Measurements from ENCODE around the gene RIN1.
"Not testable (repeated sequence)": the region's sequence is repeated elsewhere in the genome, so short reads cannot be mapped to it uniquely, and the experiment has no call there.

RIN1 gene

GRCh38 chr11:66333896-66334604, 2.2 kb downstream of the RIN1 start:
- no peak for DNase-seq

GRCh38 chr11:66333220-66333877, 2.9 kb downstream of the RIN1 start:
- DNase-seq: no peak

GRCh38 chr11:66332371-66333219, 3.6 kb downstream of the RIN1 start:
- no peak for DNase-seq

GRCh38 chr11:66331542-66332370, 4.5 kb downstream of the RIN1 start:
- DNase-seq: no peak

DNA sequence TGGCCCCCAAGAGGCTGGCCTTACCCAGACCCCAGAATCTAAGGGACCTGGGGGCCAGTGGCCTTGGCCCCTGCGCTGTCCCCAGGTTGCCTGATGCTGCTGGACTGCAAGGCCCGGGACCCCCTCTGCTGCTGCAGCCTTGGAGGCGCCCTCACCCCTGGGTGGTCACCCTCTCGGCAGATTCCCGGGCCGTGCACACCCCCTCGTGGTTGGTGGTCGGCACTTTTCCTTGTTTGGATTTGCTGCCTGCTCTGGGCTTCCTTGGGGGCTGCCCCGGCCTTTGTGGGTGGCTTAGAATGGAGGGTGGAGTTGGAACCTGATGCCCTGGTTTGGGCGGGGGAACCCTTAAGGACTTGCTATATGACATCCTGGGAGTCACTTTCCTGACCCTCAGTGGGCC, 5.3 kb downstream of the RIN1 start:
- DNase-seq: no peak

GRCh38 chr11:66329165-66329673, 7.0 kb downstream of the RIN1 start:
- DNase-seq: no peak

DNA sequence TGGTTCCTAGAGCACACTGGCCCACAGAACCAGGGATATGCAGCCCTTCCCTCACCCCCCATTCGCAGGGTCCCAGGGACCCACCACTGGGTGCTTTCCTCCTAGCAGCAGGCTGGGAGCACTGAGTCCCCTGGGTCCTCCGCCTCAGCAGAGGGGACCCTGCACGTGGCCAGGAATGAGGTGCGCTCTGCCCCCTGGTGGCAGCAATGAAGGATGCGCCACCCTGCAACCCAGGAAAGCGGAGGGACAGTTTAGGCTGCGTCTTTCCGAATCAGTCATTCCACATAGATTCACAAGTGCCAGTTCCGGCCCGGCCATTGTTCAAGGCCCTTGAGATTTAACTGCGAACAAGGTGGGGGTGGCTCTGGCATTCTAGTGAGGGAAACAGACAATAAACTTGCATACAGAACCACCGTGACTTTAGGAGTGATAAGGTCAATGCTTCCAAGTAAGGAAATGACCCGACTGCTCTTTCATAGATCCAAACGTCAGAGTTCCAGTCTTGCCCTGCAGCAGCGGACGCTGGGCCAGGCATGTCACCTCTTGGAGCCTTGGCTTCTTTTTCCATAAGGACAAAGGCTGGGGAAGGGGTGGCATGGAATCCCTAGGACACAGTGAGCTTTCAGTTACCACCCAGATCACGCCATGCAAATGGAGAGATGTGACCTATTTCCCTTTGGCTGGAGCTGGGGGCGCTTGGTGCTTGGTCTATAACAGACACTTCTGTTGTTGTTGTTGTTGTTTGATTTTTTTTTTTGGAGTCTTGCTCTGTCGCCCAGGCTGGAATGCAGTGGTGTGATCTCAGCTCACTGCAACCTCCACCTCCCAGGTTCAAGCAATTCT, 7.7 kb downstream of the RIN1 start:
- peak; percentile 47 for DNase-seq

GRCh38 chr11:66328031-66328301, 8.3 kb downstream of the RIN1 start:
- DNase-seq: no peak

- no peak for DNase-seq
Observed at GRCh38 chr11:66327171-66328030, 8.8 kb downstream of the RIN1 start.

DNA sequence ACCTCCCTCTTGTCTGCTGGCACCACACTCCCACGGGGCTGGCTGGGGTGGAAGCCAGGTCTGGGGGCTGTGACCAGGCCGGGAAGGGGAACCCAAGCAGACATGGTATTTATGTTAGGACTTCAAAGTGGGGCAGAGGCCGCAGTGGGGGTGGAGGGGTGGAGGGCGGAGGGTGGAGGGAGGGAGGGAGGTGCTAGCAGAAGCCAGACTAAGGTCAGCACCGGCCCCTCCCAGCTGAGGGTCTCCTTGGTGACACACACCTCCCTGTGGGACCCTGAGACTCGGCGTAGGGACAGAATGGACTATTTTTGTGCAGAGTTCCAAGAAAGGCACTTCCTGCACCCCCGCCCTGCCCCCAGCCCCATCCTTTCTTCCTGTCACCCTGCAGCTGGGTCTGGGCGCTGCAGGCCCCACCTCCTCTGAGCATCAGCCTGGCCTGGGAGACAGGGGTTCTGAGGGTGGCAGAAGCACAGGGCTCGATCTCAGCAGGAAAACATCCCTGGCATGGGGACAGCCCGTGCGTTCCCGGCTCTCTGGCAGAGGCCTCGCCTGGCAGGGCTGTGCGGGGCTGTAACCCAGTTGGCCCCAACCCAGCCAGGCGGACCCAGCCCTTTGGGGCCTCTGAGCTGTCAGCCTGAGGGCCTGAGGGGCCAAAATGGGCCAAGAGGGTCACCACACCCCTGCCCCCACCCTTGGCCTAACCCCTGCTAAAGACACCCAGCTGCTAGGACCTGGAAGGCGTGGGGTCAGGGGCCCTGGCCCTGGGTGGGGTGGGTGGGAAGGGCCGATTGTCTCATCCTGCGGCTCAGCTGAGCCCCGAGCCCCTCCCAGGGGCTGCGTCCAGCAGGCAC, 9.7 kb downstream of the RIN1 start:
- no peak for DNase-seq

GRCh38 chr11:66325263-66325671, 11.0 kb downstream of the RIN1 start:
- no peak for DNase-seq

- DNase-seq: no peak
Observed at GRCh38 chr11:66324664-66325063, 11.6 kb downstream of the RIN1 start.

DNA sequence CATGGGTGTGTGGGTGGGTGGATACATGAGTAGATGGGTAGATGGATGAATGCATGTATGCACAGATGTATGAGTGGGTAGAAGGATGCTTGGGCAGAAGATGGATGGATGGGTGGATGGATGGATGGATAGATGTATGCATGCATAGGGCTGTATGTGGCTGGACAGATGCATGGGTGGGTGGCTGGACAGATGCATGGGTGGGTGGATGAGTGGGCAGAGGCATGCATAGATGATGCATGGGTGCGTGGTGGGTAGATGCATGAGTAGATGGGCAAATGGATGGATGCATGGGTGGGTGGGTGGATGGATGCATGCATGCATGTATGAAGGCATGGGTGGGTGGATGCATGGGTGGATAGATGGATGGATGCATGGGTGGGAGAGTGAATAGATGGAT, 12.6 kb downstream of the RIN1 start:
- no peak for DNase-seq

GRCh38 chr11:66322732-66323427, 13.4 kb downstream of the RIN1 start:
- no peak for DNase-seq

DNA sequence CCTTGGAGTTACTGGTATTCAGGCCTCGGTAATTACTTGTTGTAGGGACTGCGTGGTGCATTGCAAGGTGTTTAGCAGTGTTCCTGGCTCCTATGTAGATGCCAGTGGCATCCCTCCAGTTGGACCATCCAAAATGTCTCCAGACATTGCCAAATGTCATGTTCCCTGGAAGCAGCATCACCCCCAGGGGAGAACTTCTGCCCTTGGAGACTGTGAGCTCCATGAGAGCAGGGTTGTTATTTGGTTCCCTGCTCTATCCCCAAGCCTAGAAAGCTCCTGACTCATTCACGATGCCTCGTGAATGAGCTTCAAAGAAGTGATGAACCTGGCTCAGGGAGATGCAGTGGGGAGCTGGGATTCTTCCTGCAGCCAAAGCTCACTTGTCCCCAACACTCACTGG, 14.6 kb downstream of the RIN1 start:
- DNase-seq: no peak

- DNase-seq: not testable (repeated sequence)
Observed at GRCh38 chr11:66320748-66321147, 15.5 kb downstream of the RIN1 start.

- DNase-seq: not testable (repeated sequence)
Observed at GRCh38 chr11:66320289-66320688, 15.9 kb downstream of the RIN1 start.

DNA sequence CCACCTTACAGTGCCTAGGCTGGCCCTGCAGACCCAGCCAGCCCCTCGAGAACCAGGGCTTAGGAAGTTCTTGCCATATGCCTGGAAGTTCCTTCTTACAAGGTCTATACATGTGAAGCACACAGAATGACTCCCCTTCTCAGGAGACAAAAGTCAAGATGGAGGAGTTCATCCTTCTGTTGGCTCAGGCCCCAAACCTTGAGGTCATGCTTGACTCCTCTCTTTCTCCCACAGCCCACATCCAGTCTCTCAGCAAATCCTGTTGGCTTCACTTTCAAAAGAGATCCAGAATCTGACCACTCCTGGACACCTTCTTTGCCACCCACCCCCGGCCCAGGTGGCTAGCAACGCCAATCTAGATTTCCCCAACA, 17.6 kb downstream of the RIN1 start:
- DNase-seq: no peak
